ENCODE measurements around the gene KSR1. TPM values are rescaled to one million over a fixed set of nuclear protein-coding genes. Genes with fewer than 3 reads are reported as not detected.
A peak's percentile ranks its signal among the peaks of the same experiment; 100 is the strongest.

KSR1 gene
- total RNA-seq, 1 donor from 2014 or later, result 40.3 TPM

GRCh38 chr17:27485716-27486495, 29.7 kb downstream of the KSR1 start:
- peaks cover 47% of the 10 kb centered on the region for H3K4me1 ChIP-seq
- no peaks in the 10 kb centered on the region for H3K27me3 ChIP-seq
- no peak overlapping the region for H3K4me3 ChIP-seq
- DNase-seq (ENCODE audit: extremely low spot score in 2 of 2), result no peak
- no peaks in the 10 kb centered on the region for H3K36me3 ChIP-seq
- intact Hi-C loops (cut with DNase I), result no loop called here
- TF ChIP-seq POLR2A (IDR thresholded peaks at IDR 0.05), result no peak
- no peak for TF ChIP-seq CTCF (IDR thresholded peaks at IDR 0.05)
- no peak for TF ChIP-seq POLR2AphosphoS5 (IDR thresholded peaks at IDR 0.05; ENCODE audit: insufficient read depth in 1 of 2, low read depth in 1 of 2)
- no peaks in the 10 kb centered on the region for H3K9me3 ChIP-seq
- H3K27ac ChIP-seq, result peak overlapping the region; percentile 8

GRCh38 chr17:27486741-27487140, 30.5 kb downstream of the KSR1 start:
- no peak for DNase-seq (ENCODE audit: extremely low spot score in 2 of 2)
- intact Hi-C loops (cut with DNase I), result no loop called here
- Histone ChIP-seq H3K27me3 (no peaks in the 10 kb centered on the region), H3K27ac (no peak overlapping the region), H3K36me3 (no peaks in the 10 kb centered on the region), H3K4me1 (peaks cover 47% of the 10 kb centered on the region), H3K9me3 (no peaks in the 10 kb centered on the region), H3K4me3 (no peak overlapping the region)
- TF ChIP-seq POLR2A (IDR thresholded peaks at IDR 0.05), result no peak
- no peak for TF ChIP-seq POLR2AphosphoS5 (IDR thresholded peaks at IDR 0.05; ENCODE audit: insufficient read depth in 1 of 2, low read depth in 1 of 2)
- TF ChIP-seq CTCF (IDR thresholded peaks at IDR 0.05), result no peak

- peak overlapping the region; percentile 55 for H3K27ac ChIP-seq
- no peak overlapping the region for H3K4me3 ChIP-seq
- DNase-seq (ENCODE audit: extremely low spot score in 2 of 2), result no peak
- no peaks in the 10 kb centered on the region for H3K9me3 ChIP-seq
- H3K27me3 ChIP-seq, result no peaks in the 10 kb centered on the region
- TF ChIP-seq POLR2A (IDR thresholded peaks at IDR 0.05) (no peak), POLR2AphosphoS5 (IDR thresholded peaks at IDR 0.05; ENCODE audit: insufficient read depth in 1 of 2, low read depth in 1 of 2) (no peak), CTCF (IDR thresholded peaks at IDR 0.05) (no peak)
- peaks cover 52% of the 10 kb centered on the region for H3K4me1 ChIP-seq
- no peaks in the 10 kb centered on the region for H3K36me3 ChIP-seq
- intact Hi-C loops (cut with DNase I), result no loop called here
Observed at GRCh38 chr17:27488231-27488630, 32.0 kb downstream of the KSR1 start.

- no peaks in the 10 kb centered on the region for H3K9me3 ChIP-seq
- no peak overlapping the region for H3K4me3 ChIP-seq
- peak overlapping the region; percentile 55 for H3K27ac ChIP-seq
- peaks cover 62% of the 10 kb centered on the region for H3K4me1 ChIP-seq
- intact Hi-C loops (cut with DNase I), result no loop called here
- no peak for DNase-seq (ENCODE audit: extremely low spot score in 2 of 2)
- no peaks in the 10 kb centered on the region for H3K36me3 ChIP-seq
- peak; percentile 53 to 55 for TF ChIP-seq POLR2AphosphoS5 (IDR thresholded peaks at IDR 0.05; ENCODE audit: insufficient read depth in 1 of 2, low read depth in 1 of 2)
- TF ChIP-seq CTCF (IDR thresholded peaks at IDR 0.05), result no peak
- H3K27me3 ChIP-seq, result no peaks in the 10 kb centered on the region
Observed at GRCh38 chr17:27489045-27489715, 32.9 kb downstream of the KSR1 start.

- no peaks in the 10 kb centered on the region for H3K27me3 ChIP-seq
- no peaks in the 10 kb centered on the region for H3K36me3 ChIP-seq
- peaks cover 64% of the 10 kb centered on the region for H3K4me1 ChIP-seq
- DNase-seq (ENCODE audit: extremely low spot score in 2 of 2), result no peak
- TF ChIP-seq CTCF (IDR thresholded peaks at IDR 0.05), result no peak
- TF ChIP-seq POLR2A (IDR thresholded peaks at IDR 0.05), result no peak
- no peak for TF ChIP-seq POLR2AphosphoS5 (IDR thresholded peaks at IDR 0.05; ENCODE audit: insufficient read depth in 1 of 2, low read depth in 1 of 2)
- H3K9me3 ChIP-seq, result no peaks in the 10 kb centered on the region
- no peak overlapping the region for H3K27ac ChIP-seq
- H3K4me3 ChIP-seq, result no peak overlapping the region
- intact Hi-C loops (cut with DNase I), result no loop called here
Observed at GRCh38 chr17:27490391-27490790, 34.1 kb downstream of the KSR1 start.

All from vagina (tissue), 2 donors.